ENCODE measurements around the gene TM4SF4. TPM values are rescaled to one million over a fixed set of nuclear protein-coding genes. Genes with fewer than 3 reads are reported as not detected.

TM4SF4 gene
- total RNA-seq, 1 experiment from 2014 or later: not detected

- no peak overlapping the region for H2BK20ac ChIP-seq (ENCODE audit: low read depth, low read length, poor library complexity, severe bottlenecking)
- no peak overlapping the region for H2BK120ac ChIP-seq (ENCODE audit: low read depth, low read length, poor library complexity, severe bottlenecking)
- no peak overlapping the region for H3K4me2 ChIP-seq (ENCODE audit: insufficient read depth, insufficient read length, low read length)
- Mint-ChIP-seq H3K27me3 (ENCODE audit: low read depth) (no peaks in the 10 kb centered on the region; the same call in 1 of the 2 replicates), H3K36me3 (ENCODE audit: insufficient read depth in 1 of 3, low read depth in 3 of 3) (peaks cover 14 to 30% (median 22%) of the 10 kb centered on the region in 3 experiments; a peak in 6 of 7 replicates), H3K4me1 (peaks cover 4 to 5% of the 10 kb centered on the region in 2 experiments), H3K4me3 (no peak overlapping the region), H3K9me3 (peaks cover 32 to 40% of the 10 kb centered on the region in 2 experiments), H3K27ac (no peak overlapping the region)
- H3K18ac ChIP-seq (ENCODE audit: insufficient read length, low read depth, low read length): no peak overlapping the region
- no peaks in the 10 kb centered on the region for H3K27me3 ChIP-seq (ENCODE audit: insufficient read depth, low read length)
- H3K23ac ChIP-seq (ENCODE audit: insufficient read length, low read depth, low read length): no peak overlapping the region
- H3K23me2 ChIP-seq (ENCODE audit: insufficient read length, low read depth, low read length, poor library complexity, severe bottlenecking): no peaks in the 10 kb centered on the region
- no peak overlapping the region for H2BK12ac ChIP-seq (ENCODE audit: insufficient read length, low read depth, low read length)
- H3K56ac ChIP-seq (ENCODE audit: insufficient read length, low read depth, low read length): no peak overlapping the region
- no peaks in the 10 kb centered on the region for H3K79me2 ChIP-seq (ENCODE audit: insufficient read depth, low read length)
- H3K27ac ChIP-seq (ENCODE audit: insufficient read length, low read depth, low read length): no peak overlapping the region
- no peak overlapping the region for H4K91ac ChIP-seq (ENCODE audit: insufficient read length, low read depth, low read length)
- no peak overlapping the region for H3T11ph ChIP-seq (ENCODE audit: low read length)
- H3K9me3 ChIP-seq (ENCODE audit: control insufficient read depth, low read depth, low read length): peaks cover 10% of the 10 kb centered on the region
- H2AFZ ChIP-seq (ENCODE audit: low read length): no peak overlapping the region
- H2AK5ac ChIP-seq (ENCODE audit: insufficient read length, low read length): no peak overlapping the region
- no peak overlapping the region for H3K14ac ChIP-seq (ENCODE audit: insufficient read depth, low read length)
- no peak overlapping the region for H2BK15ac ChIP-seq (ENCODE audit: low read depth, low read length)
- no peak for TF ChIP-seq CTCF (conservative IDR thresholded peaks at IDR 0.05)
- no peak overlapping the region for H2BK5ac ChIP-seq (ENCODE audit: insufficient read length, low read length)
- no peak overlapping the region for H3K9ac ChIP-seq (ENCODE audit: extremely low read depth, insufficient read length, low read length)
- H4K8ac ChIP-seq (replicated peaks; ENCODE audit: insufficient read length, low read depth, low read length): no peak overlapping the region
- no peaks in the 10 kb centered on the region for H3K4me1 ChIP-seq (ENCODE audit: insufficient read depth, low read length)
- no peak overlapping the region for H3K4ac ChIP-seq (ENCODE audit: low read depth, low read length)
- H3K79me1 ChIP-seq (ENCODE audit: insufficient read depth, low read depth, low read length, poor library complexity, severe bottlenecking): no peaks in the 10 kb centered on the region
- H4K5ac ChIP-seq (ENCODE audit: insufficient read length, low read depth, low read length): no peak overlapping the region
- DNase-seq: no peak
- no CpG with 5 or more reads among the region's 2 CpGs for WGBS (ENCODE audit: extremely low coverage, insufficient read length, low lambda C conversion rate)
- H4K20me1 ChIP-seq (ENCODE audit: control insufficient read depth, insufficient read depth, insufficient read length): no peaks in the 10 kb centered on the region
Measured at GRCh38 chr3:149450281-149450680, 24.2 kb upstream of the TM4SF4 start.
